ENCODE measurements around the gene EN1.

Gene EN1

DNA sequence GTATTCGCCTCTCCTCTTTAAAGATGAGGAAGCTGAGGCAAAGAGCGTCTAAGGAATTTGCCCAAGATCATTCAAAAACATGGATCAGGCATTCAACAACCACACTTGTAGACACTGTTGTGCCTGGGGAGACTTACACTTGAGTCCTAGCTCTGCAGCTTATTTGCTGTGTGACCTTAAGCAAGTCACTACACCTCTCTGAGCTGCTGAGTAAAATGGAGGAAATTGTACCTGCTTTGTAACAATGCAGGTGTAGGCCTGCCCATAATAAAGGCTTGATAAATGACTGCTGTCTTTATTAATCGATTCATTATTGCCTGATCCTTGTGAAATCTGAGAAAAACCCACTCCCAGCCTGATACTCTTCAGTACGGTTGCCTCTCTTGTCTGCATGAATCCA, 30.8 kb downstream of the EN1 start:
- no peak for DNase-seq

DNA sequence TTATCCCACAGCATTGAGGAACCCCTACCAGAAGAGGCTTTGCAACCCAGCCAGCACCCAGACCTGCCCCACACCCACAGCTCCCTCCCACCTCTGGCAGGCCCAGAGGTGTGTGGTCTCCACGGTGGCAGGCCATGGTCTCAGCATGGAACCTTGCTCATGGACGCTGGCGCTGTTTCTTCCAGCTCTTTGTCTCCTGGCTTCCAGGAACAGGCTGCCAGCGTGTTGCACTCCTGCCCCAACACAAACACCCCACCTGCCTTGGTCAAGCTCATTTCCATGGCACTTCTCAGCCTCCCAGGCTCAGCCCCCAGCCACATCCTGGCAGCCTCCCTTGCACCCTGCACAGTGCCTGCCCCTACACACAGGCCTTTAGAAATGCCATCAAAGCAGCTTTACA, 31.7 kb downstream of the EN1 start:
- DNase-seq, result no peak

- no peak for DNase-seq
Observed at GRCh38 chr2:118815314-118815713, 32.1 kb downstream of the EN1 start.

- no peak for DNase-seq
Observed at GRCh38 chr2:118814368-118814767, 33.1 kb downstream of the EN1 start.

GRCh38 chr2:118813601-118814339, 33.7 kb downstream of the EN1 start:
- no peak for DNase-seq

DNA sequence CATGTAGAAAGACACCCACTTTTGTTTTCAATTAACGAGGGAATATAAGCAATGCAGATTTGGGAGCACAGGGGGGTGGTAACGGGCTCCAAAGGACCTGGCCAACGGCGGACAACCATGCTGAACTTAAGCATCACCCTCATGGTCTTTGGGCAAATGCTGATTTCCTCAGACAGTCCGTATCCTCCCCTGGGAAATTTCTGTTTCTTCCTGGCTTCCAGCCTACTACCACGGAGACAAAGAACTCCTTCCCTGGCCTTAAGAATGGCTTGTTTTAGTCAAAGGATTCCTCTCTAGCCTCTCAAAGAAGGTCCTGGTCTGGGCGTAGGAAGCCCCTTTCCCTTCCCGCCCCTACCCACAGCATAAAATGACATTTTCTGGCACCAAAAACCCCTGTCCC, 34.3 kb downstream of the EN1 start:
- DNase-seq, result no peak

DNA sequence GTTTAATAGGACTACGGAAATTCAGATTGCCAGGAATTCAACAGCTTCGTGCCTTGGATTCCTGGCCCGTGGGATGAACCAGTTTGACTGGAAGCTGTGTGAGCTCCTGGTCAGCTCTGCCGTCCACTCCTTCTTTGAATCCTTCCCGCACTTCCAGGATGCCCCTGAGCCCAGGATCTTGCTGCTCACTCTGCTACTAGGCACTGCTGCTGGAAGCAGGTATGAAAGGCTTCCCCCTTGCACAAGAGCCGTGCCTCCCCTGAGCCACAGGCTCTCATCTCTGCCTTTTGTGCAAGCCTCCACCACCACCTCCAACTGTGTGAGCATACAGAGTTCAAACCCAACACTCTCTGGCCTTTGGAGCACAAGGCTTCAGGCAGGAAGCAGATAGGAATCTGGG, 34.9 kb downstream of the EN1 start:
- DNase-seq, result no peak

- no peak for DNase-seq
Observed at GRCh38 chr2:118811514-118812115, 35.8 kb downstream of the EN1 start.

- no peak for DNase-seq
Observed at GRCh38 chr2:118810766-118811165, 36.7 kb downstream of the EN1 start.

DNA sequence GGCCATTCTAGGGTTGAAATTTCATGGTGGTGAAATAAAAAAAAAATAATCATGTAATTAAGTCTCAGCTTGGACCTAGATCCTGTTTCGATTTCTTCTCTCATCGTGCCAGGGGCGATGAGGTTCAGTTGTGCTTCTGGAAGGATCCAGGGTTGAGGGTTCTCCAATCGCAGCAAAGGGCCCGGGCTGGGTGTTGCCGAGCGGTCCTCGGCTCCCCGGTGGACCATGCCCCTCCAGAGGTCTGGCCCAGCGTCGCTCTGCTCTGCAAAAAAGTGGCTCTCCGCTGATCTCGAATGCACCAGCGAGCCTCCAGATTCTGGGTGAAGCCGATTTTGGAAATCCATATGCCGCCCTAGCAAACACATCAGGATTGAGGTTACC, 39.0 kb downstream of the EN1 start:
- DNase-seq, result no peak

- no peak for DNase-seq
Observed at GRCh38 chr2:118807668-118808428, 39.6 kb downstream of the EN1 start.

DNA sequence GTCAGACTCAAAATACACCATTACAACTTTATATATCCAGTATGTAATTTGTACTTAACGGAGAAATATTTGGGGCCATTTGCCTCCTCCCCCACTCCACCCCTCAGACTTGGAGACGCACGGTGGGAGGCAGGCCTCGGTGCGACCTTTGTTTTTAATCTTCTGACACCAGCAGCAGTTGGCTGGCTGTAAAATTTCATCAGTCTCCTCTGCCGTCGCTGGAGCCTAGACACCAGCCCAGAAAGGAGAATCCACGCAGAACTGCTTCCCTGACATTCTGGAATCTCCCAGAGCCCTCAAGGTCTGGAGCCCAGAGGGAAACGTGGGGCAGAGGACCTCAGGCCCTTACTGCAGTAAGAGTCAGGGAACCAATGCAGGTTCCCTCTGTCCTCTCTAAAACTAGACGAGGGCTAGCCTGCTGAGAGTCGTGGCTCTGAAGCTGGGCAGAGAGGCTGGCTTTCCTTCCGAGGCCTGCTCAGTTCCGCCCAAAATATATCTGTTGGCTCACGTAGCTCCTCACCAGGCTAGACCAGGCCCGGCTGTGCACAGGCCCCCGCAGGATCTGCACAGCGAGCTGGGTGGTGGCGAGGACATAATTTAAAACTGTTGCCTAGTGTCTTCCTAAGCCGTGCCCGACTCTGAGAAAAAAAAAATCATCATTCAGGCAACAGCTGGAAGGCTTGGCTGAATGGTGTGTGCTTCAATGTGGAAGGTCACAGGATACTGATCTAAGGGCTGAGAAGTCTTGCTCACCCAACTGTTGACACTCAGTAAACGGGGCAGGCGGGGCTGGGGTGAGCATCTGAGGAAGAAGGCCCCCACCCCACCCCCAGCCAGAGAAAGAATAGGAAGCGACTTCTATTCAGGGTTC, 40.4 kb downstream of the EN1 start:
- no peak for DNase-seq

DNA sequence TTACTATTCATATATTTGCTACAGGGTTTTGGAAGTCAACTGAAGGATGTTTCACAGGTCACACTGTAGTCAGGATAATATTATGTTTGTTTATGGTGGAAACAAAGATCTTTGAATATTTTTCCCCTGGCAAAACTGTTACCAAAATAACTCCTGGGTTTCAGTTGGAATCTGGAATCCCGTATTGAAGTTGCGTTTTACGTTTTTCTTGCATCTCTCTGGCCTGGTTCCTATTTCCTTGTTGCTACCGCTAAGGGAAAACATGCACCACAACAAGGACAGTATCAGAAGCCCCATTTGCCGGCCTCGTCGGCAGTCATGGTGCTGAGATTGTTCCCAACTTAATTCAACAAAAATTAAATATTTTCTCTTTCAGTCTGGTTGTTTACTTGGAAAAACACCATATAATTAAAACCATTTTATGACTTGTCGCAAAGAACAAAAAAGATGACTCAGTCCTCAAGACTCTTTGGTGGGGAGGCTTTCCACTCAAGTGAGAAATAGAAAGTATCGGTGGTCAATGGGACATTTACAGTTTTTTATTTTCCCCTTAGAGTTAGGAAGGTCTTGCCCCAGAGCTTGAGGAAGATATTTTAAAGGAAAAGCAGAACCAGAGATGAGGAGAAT, 42.3 kb downstream of the EN1 start:
- no peak for DNase-seq

GRCh38 chr2:118803012-118803411, 44.4 kb downstream of the EN1 start:
- DNase-seq, result no peak

GRCh38 chr2:118801151-118801550, 46.3 kb downstream of the EN1 start:
- DNase-seq, result no peak

DNA sequence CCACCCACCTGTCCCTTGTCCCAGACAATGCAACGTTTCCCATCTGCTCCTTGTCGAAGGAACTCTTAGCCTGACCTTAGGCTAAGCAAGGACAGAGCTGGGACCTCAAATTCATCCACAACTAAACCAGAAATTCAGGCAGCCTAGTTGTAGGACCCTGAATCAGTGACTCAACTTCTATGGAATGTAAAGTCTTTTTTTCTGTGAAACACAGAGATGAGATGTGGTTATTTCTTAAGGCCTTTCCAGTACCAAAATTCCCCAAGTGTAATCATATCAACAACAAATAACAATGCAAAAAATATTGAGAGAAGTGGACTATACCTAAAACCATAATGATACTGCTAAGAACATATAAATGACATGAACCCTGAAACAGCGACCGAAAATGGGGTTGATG, 46.7 kb downstream of the EN1 start:
- DNase-seq, result no peak

GRCh38 chr2:118794546-118794945, 52.9 kb downstream of the EN1 start:
- DNase-seq, result no peak
